CD4-positive, alpha-beta T cell (primary cell): ENCODE measurements around the gene KCNC1. TPM values are rescaled to one million over a fixed set of nuclear protein-coding genes. Genes with fewer than 3 reads are reported as not detected.

Experiments used
- ATAC-seq: fragments of 200-7000 bp; cut with Tn5 transposase; one replicate; pipeline ENCODE4 v1.10.0; 2022; ENCODE audit warnings: mild to moderate bottlenecking; ENCODE audit not compliant: poor library complexity
- CTCF ChIA-PET: fragments of 350-600 bp; sonication (Branson Sonifier 250); formaldehyde crosslinking; loops from one replicate; lab custom pipeline; 2021; ENCODE audit warnings: antibody characterized with exemption, inconsistent platforms; lab: Charles Lee
- POLR2A ChIA-PET: fragments of 350-600 bp; sonication (Branson Sonifier 250); formaldehyde crosslinking; loops from one replicate; lab custom pipeline; 2021; ENCODE audit warnings: antibody characterized with exemption, inconsistent platforms; lab: Charles Lee
- DNase-seq, 14 experiments: peaks; one replicate each; pipeline ENCODE4 v3.0.0-alpha.2; 2013 to 2020; ENCODE audit warnings: mixed read lengths in 2 of 14
- H3K27ac ChIP-seq, 2 donors: one replicate each; pipeline versions ENCODE4 v1.5.1 to v1.7.0; 2013; ENCODE audit warnings: low read length in 2 of 2, low read depth in 1 of 2, mild to moderate bottlenecking in 1 of 2
- H3K27me3 ChIP-seq, 2 experiments: 1 replicate in 1 of 2; 2 replicates in 1 of 2; pipeline versions ENCODE4 v1.6.1 to v1.7.0; 2013; ENCODE audit warnings: low read length in 2 of 2, control low read depth in 1 of 2, mild to moderate bottlenecking in 1 of 2, moderate library complexity in 1 of 2; ENCODE audit not compliant: insufficient read depth in 2 of 2, control insufficient read depth in 1 of 2
- H3K36me3 ChIP-seq: one replicate; pipeline ENCODE4 v1.6.1; 2013; ENCODE audit warnings: low read length, control low read depth; ENCODE audit not compliant: insufficient read depth
- H3K4me1 ChIP-seq: one replicate; pipeline ENCODE4 v1.6.1; 2013; ENCODE audit warnings: low read length, control low read depth; ENCODE audit not compliant: insufficient read depth
- H3K4me3 ChIP-seq: one replicate; pipeline ENCODE4 v1.5.1; 2013; ENCODE audit warnings: mild to moderate bottlenecking, low read length, moderate library complexity
- H3K9me3 ChIP-seq, 2 experiments: 1 replicate in 1 of 2; 2 replicates in 1 of 2; pipeline versions ENCODE4 v1.6.1 to v1.7.0; 2013; ENCODE audit warnings: low read length in 2 of 2, mild to moderate bottlenecking in 2 of 2, control low read depth in 1 of 2, moderate library complexity in 1 of 2; ENCODE audit not compliant: control insufficient read depth in 1 of 2, insufficient read depth in 1 of 2
- H3K27ac Mint-ChIP-seq: one replicate; pipeline ENCODE4 v1.8.0; 2020; ENCODE audit warnings: mixed read lengths
- H3K27me3 Mint-ChIP-seq: one replicate; pipeline ENCODE4 v1.8.0; 2021; ENCODE audit warnings: mixed read lengths
- H3K36me3 Mint-ChIP-seq: one replicate; pipeline ENCODE4 v1.8.0; 2021; ENCODE audit warnings: low read depth, mixed read lengths
- H3K4me1 Mint-ChIP-seq: one replicate; pipeline ENCODE4 v1.8.0; 2021; ENCODE audit warnings: low read depth, mixed read lengths
- H3K4me3 Mint-ChIP-seq: one replicate; pipeline ENCODE4 v1.8.0; 2020; ENCODE audit warnings: mild to moderate bottlenecking, mixed read lengths
- H3K9me3 Mint-ChIP-seq: one replicate; pipeline ENCODE4 v1.8.0; 2020; ENCODE audit warnings: mixed read lengths
- intact Hi-C, 2 experiments: fragments of 100-400 bp; cut with DNase I in 1 of 2; cut with micrococcal nuclease in 1 of 2; formaldehyde crosslinking; loops; one replicate each; pipeline versions ENCODE4 v1.15.1 to v1.9.0; 2023 to 2025; cut with DNase I, micrococcal nuclease
- total RNA-seq, 174 experiments: library from RNA in 2 of 174; stranded (reverse) in 2 of 174; gene quantifications; one replicate each; pipeline ENCODE4 v1.2.3 and lab custom pipeline; 2021 to 2026
- TF ChIP-seq, protein P1 (sequence below): fragments of 200-600 bp; IDR thresholded peaks from one replicate; pipeline ENCODE4 v1.8.0; 2022; ENCODE audit warnings: antibody characterized with exemption, mild to moderate bottlenecking

KCNC1 gene
- total RNA-seq, 2 experiments from 2014 or later: not detected

- TF ChIP-seq, protein P1, sequence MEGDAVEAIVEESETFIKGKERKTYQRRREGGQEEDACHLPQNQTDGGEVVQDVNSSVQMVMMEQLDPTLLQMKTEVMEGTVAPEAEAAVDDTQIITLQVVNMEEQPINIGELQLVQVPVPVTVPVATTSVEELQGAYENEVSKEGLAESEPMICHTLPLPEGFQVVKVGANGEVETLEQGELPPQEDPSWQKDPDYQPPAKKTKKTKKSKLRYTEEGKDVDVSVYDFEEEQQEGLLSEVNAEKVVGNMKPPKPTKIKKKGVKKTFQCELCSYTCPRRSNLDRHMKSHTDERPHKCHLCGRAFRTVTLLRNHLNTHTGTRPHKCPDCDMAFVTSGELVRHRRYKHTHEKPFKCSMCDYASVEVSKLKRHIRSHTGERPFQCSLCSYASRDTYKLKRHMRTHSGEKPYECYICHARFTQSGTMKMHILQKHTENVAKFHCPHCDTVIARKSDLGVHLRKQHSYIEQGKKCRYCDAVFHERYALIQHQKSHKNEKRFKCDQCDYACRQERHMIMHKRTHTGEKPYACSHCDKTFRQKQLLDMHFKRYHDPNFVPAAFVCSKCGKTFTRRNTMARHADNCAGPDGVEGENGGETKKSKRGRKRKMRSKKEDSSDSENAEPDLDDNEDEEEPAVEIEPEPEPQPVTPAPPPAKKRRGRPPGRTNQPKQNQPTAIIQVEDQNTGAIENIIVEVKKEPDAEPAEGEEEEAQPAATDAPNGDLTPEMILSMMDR: no peak
- no peak for ATAC-seq
- no peak for DNase-seq
Measured at GRCh38 chr11:17713851-17714250, 20.7 kb upstream of the KCNC1 start.

DNA sequence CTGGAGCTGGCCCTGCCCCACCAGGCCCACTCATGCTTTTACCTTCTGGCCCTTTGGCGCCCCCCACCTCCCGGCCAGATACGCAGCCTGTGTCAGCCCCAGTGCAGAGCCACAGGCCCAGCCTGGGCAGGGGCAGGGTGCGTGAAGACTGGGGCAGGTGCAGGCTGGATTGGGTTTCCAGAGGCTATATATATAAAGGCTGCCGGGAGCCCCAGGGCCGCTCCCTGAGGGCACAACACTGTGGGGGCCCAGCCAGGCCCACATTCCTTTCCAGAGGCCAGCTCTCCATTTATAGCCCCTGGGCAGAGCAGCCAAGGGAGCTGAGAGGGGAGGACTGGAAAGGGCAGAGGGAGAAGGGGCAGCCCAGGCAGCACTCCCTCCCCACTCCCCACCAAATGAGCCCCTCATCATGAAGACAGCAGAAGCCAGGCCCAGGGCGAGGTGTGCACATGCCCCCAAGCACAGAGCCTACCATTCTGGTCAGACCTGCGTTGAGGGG, 20.2 kb upstream of the KCNC1 start:
- CTCF ChIA-PET: no interaction called here
- Mint-ChIP-seq H3K4me3 (no peak overlapping the region), H3K9me3 (no peaks in the 10 kb centered on the region), H3K36me3 (no peaks in the 10 kb centered on the region), H3K27ac (no peak overlapping the region), H3K27me3 (peaks cover 14% of the 10 kb centered on the region), H3K4me1 (no peaks in the 10 kb centered on the region)
- ATAC-seq (no peak), DNase-seq (no peak)
- TF ChIP-seq, protein P1: no peak
- H3K36me3 ChIP-seq: no peaks in the 10 kb centered on the region
- peaks cover 21 to 35% of the 10 kb centered on the region in 2 experiments for H3K27me3 ChIP-seq
- peaks cover 0 to 14% of the 10 kb centered on the region in 2 experiments for H3K9me3 ChIP-seq
- POLR2A ChIA-PET: no interaction called here
- no peaks in the 10 kb centered on the region for H3K4me1 ChIP-seq
- intact Hi-C loops: no loop called here
- no peak overlapping the region for H3K27ac ChIP-seq
- H3K4me3 ChIP-seq: no peak overlapping the region

More at GRCh38 chr11:17713851-17714250, 20.7 kb upstream of the KCNC1 start:
- H3K9me3 ChIP-seq: peaks cover 0 to 11% of the 10 kb centered on the region in 2 experiments
- no peaks in the 10 kb centered on the region for H3K4me1 Mint-ChIP-seq
- H3K4me1 ChIP-seq: no peaks in the 10 kb centered on the region
- no peaks in the 10 kb centered on the region for H3K36me3 ChIP-seq
- POLR2A ChIA-PET: no interaction called here
- H3K4me3 Mint-ChIP-seq: no peak overlapping the region
- no peaks in the 10 kb centered on the region for H3K36me3 Mint-ChIP-seq
- H3K9me3 Mint-ChIP-seq: no peaks in the 10 kb centered on the region
- H3K4me3 ChIP-seq: no peak overlapping the region
- intact Hi-C loops: no loop called here
- H3K27ac Mint-ChIP-seq: no peak overlapping the region
- peaks cover 11% of the 10 kb centered on the region for H3K27me3 Mint-ChIP-seq
- no peak overlapping the region for H3K27ac ChIP-seq
- H3K27me3 ChIP-seq: peaks cover 21 to 31% of the 10 kb centered on the region in 2 experiments
- CTCF ChIA-PET: no interaction called here

- intact Hi-C loops: no loop called here
- CTCF ChIA-PET: no interaction called here
- H3K4me3 Mint-ChIP-seq: no peak overlapping the region
Measured at GRCh38 chr11:17714870-17715269, 19.7 kb upstream of the KCNC1 start.

More at GRCh38 chr11:17714870-17715269, 19.7 kb upstream of the KCNC1 start:
- Mint-ChIP-seq H3K27ac (no peak overlapping the region), H3K9me3 (no peaks in the 10 kb centered on the region), H3K36me3 (no peaks in the 10 kb centered on the region), H3K27me3 (peaks cover 14% of the 10 kb centered on the region), H3K4me1 (no peaks in the 10 kb centered on the region)
- Histone ChIP-seq H3K36me3 (no peaks in the 10 kb centered on the region), H3K4me3 (no peak overlapping the region), H3K9me3 (peaks cover 0 to 10% of the 10 kb centered on the region in 2 experiments), H3K27ac (no peak overlapping the region), H3K27me3 (peaks cover 21 to 38% of the 10 kb centered on the region in 2 experiments), H3K4me1 (no peaks in the 10 kb centered on the region)
- TF ChIP-seq, protein P1: no peak
- ATAC-seq (no peak), DNase-seq (no peak)
- POLR2A ChIA-PET: no interaction called here
